CD8-positive, alpha-beta memory T cell (primary cell): ENCODE results near the gene CRISPLD2. TPM values are rescaled to one million over a fixed set of nuclear protein-coding genes. Genes with fewer than 3 reads are reported as not detected.

Experiments used
- CTCF ChIA-PET: fragments of 350-600 bp; sonication (Branson Sonifier 250); formaldehyde crosslinking; loops from one replicate; lab custom pipeline; 2021; ENCODE audit warnings: antibody characterized with exemption; lab: Charles Lee
- POLR2A ChIA-PET: fragments of 350-600 bp; sonication (Branson Sonifier 250); formaldehyde crosslinking; loops from one replicate; lab custom pipeline; 2021; ENCODE audit warnings: antibody characterized with exemption; lab: Charles Lee
- DNase-seq, 5 donors: peaks; one replicate each; pipeline versions ENCODE4 v3.0.0 to v3.0.0-alpha.2; 2020 to 2022; ENCODE audit warnings: mixed read lengths in 1 of 5
- H3K27ac ChIP-seq: one replicate; pipeline ENCODE4 v1.7.0; 2013; ENCODE audit warnings: low read depth, mild to moderate bottlenecking, low read length, moderate library complexity
- H3K27me3 ChIP-seq: 2 replicates; pipeline ENCODE4 v1.7.0; 2013; ENCODE audit warnings: low read length, mild to moderate bottlenecking; ENCODE audit not compliant: insufficient read depth, poor library complexity, severe bottlenecking
- H3K36me3 ChIP-seq: 2 replicates; pipeline ENCODE4 v1.7.0; 2013; ENCODE audit warnings: mild to moderate bottlenecking, low read length, moderate library complexity; ENCODE audit not compliant: insufficient read depth
- H3K4me1 ChIP-seq: 2 replicates; pipeline ENCODE4 v1.7.0; 2013; ENCODE audit warnings: mild to moderate bottlenecking, low read length, moderate library complexity; ENCODE audit not compliant: insufficient read depth
- H3K4me3 ChIP-seq: 2 replicates; pipeline ENCODE4 v1.7.0; 2013; ENCODE audit warnings: mild to moderate bottlenecking, low read length
- H3K9me3 ChIP-seq: 2 replicates; pipeline ENCODE4 v1.7.0; 2013; ENCODE audit warnings: mild to moderate bottlenecking, low read length
- H3K27ac Mint-ChIP-seq, 8 donors: one replicate each; pipeline ENCODE4 v1.8.0; 2020 to 2021; ENCODE audit warnings: mixed read lengths in 8 of 8, mild to moderate bottlenecking in 6 of 8, inconsistent platforms in 3 of 8, moderate library complexity in 3 of 8
- H3K27me3 Mint-ChIP-seq, 2 donors: one replicate each; pipeline ENCODE4 v1.8.0; 2020 to 2021; ENCODE audit warnings: mixed read lengths in 2 of 2, mild to moderate bottlenecking in 1 of 2, moderate library complexity in 1 of 2
- H3K36me3 Mint-ChIP-seq, 3 donors: one replicate each; pipeline ENCODE4 v1.8.0; 2020 to 2021; ENCODE audit warnings: mixed read lengths in 3 of 3, inconsistent platforms in 1 of 3, mild to moderate bottlenecking in 1 of 3
- H3K4me1 Mint-ChIP-seq, 3 donors: one replicate each; pipeline ENCODE4 v1.8.0; 2020 to 2021; ENCODE audit warnings: mixed read lengths in 3 of 3, inconsistent platforms in 1 of 3, mild to moderate bottlenecking in 1 of 3
- H3K4me3 Mint-ChIP-seq, 7 donors: one replicate each; pipeline ENCODE4 v1.8.0; 2020 to 2021; ENCODE audit warnings: mixed read lengths in 7 of 7, mild to moderate bottlenecking in 6 of 7, moderate library complexity in 4 of 7, inconsistent platforms in 2 of 7
- H3K9me3 Mint-ChIP-seq, 5 donors: one replicate each; pipeline ENCODE4 v1.8.0; 2020 to 2022; ENCODE audit warnings: mixed read lengths in 5 of 5, mild to moderate bottlenecking in 3 of 5, moderate library complexity in 2 of 5, inconsistent platforms in 1 of 5
- polyA plus RNA-seq: library from polyadenylated mRNA; unstranded; fragments of 300-500 nt; fragmentation: Illumina TruSeq; gene quantifications from one replicate; pipeline ENCODE4 v1.2.3, GENCODE V29; 2021
- total RNA-seq, 2 experiments: library from RNA; stranded (reverse); gene quantifications; one replicate each; pipeline ENCODE4 v1.2.3, GENCODE V29; 2021

CRISPLD2 gene
- total and polyA plus RNA-seq, 3 experiments from 2014 or later, result 0.04 to 0.05 TPM; not detected in 1

- Mint-ChIP-seq H3K27ac (peak overlapping the region in 1 of 8 donors; percentile 40), H3K4me1 (peaks cover 0 to under 1% (median 0%) of the 10 kb centered on the region in 3 donors), H3K36me3 (no peaks in the 10 kb centered on the region), H3K9me3 (peaks cover 0 to 1% (median 0%) of the 10 kb centered on the region in 5 donors), H3K4me3 (no peak overlapping the region), H3K27me3 (peaks cover 4 to 10% of the 10 kb centered on the region in 2 donors)
- no peaks in the 10 kb centered on the region for H3K27me3 ChIP-seq
- ChIA-PET CTCF (interaction anchor here (0.6 to 1.0 kb wide), 2 partner anchors 42 to 46 kb away, joined by 3 to 6 read pairs; no protein-coding TSS in a partner anchor), POLR2A (no interaction called here)
- no peaks in the 10 kb centered on the region for H3K4me1 ChIP-seq
- H3K36me3 ChIP-seq, result no peaks in the 10 kb centered on the region
- no peak overlapping the region for H3K4me3 ChIP-seq
- H3K27ac ChIP-seq, result no peak overlapping the region
- no peak for DNase-seq
- H3K9me3 ChIP-seq, result no peaks in the 10 kb centered on the region
Measured at GRCh38 chr16:84924331-84925091, 104.7 kb downstream of the CRISPLD2 start.

- Mint-ChIP-seq H3K27ac (no peak overlapping the region), H3K4me3 (no peak overlapping the region), H3K36me3 (no peaks in the 10 kb centered on the region), H3K27me3 (peaks cover 4 to 8% of the 10 kb centered on the region in 2 donors), H3K4me1 (peaks cover 0 to 2% (median 0%) of the 10 kb centered on the region in 3 donors), H3K9me3 (peaks cover 0 to 1% (median 0%) of the 10 kb centered on the region in 5 donors)
- peak; percentile 43 to 73 (median 52) for DNase-seq
- Histone ChIP-seq H3K4me3 (no peak overlapping the region), H3K9me3 (no peaks in the 10 kb centered on the region), H3K27ac (no peak overlapping the region), H3K36me3 (no peaks in the 10 kb centered on the region), H3K4me1 (peaks cover 1% of the 10 kb centered on the region), H3K27me3 (no peaks in the 10 kb centered on the region)
- CTCF ChIA-PET, result interaction anchor here (0.8 to 1.0 kb wide), 2 partner anchors 27 to 45 kb away, joined by 3 to 6 read pairs; no protein-coding TSS in a partner anchor
- POLR2A ChIA-PET, result no interaction called here
Measured at GRCh38 chr16:84925092-84925772, 105.4 kb downstream of the CRISPLD2 start.

GRCh38 chr16:84925773-84926372, 106.1 kb downstream of the CRISPLD2 start:
- POLR2A ChIA-PET, result no interaction called here
- no peak overlapping the region for H3K27ac Mint-ChIP-seq
- no peak for DNase-seq
- peaks cover 0 to 2% (median 0%) of the 10 kb centered on the region in 3 donors for H3K4me1 Mint-ChIP-seq
- H3K27me3 Mint-ChIP-seq, result peaks cover 2 to 4% of the 10 kb centered on the region in 2 donors
- Histone ChIP-seq H3K4me1 (peaks cover 4% of the 10 kb centered on the region), H3K27ac (no peak overlapping the region), H3K9me3 (no peaks in the 10 kb centered on the region), H3K36me3 (no peaks in the 10 kb centered on the region), H3K4me3 (no peak overlapping the region), H3K27me3 (no peaks in the 10 kb centered on the region)
- CTCF ChIA-PET, result interaction anchor here (0.7 to 0.8 kb wide), 2 partner anchors 16 to 26 kb away, joined by 3 read pairs; no protein-coding TSS in a partner anchor
- H3K36me3 Mint-ChIP-seq, result no peaks in the 10 kb centered on the region
- H3K4me3 Mint-ChIP-seq, result no peak overlapping the region
- peaks cover 0 to 1% (median 0%) of the 10 kb centered on the region in 5 donors for H3K9me3 Mint-ChIP-seq

- peaks cover 0 to 2% (median 0%) of the 10 kb centered on the region in 3 donors for H3K4me1 Mint-ChIP-seq
- H3K4me1 ChIP-seq, result peaks cover 4% of the 10 kb centered on the region
- no peak for DNase-seq
- no peaks in the 10 kb centered on the region for H3K36me3 ChIP-seq
- CTCF ChIA-PET, result interaction anchor here (0.7 to 0.8 kb wide), 2 partner anchors 15 to 25 kb away, joined by 3 read pairs; no protein-coding TSS in a partner anchor
- no peaks in the 10 kb centered on the region for H3K27me3 ChIP-seq
- no peak overlapping the region for H3K4me3 ChIP-seq
- no peaks in the 10 kb centered on the region for H3K36me3 Mint-ChIP-seq
- H3K9me3 Mint-ChIP-seq, result peaks cover 0 to 1% (median 0%) of the 10 kb centered on the region in 5 donors
- POLR2A ChIA-PET, result no interaction called here
- H3K27me3 Mint-ChIP-seq, result peaks cover 0 to 4% of the 10 kb centered on the region in 2 donors
- H3K9me3 ChIP-seq, result no peaks in the 10 kb centered on the region
- no peak overlapping the region for H3K27ac ChIP-seq
- no peak overlapping the region for H3K27ac Mint-ChIP-seq
- H3K4me3 Mint-ChIP-seq, result no peak overlapping the region
Measured at GRCh38 chr16:84926462-84926861, 106.7 kb downstream of the CRISPLD2 start.

GRCh38 chr16:84927621-84928591, 108.1 kb downstream of the CRISPLD2 start:
- DNase-seq, result no peak
- Mint-ChIP-seq H3K36me3 (no peaks in the 10 kb centered on the region), H3K27me3 (peaks cover 0 to 4% of the 10 kb centered on the region in 2 donors), H3K4me3 (no peak overlapping the region), H3K9me3 (peaks cover 0 to 1% (median 0%) of the 10 kb centered on the region in 5 donors), H3K4me1 (peaks cover 0 to 2% (median 0%) of the 10 kb centered on the region in 3 donors), H3K27ac (peak overlapping the region in 1 of 8 donors; percentile 65)
- ChIA-PET CTCF (no interaction called here), POLR2A (no interaction called here)
- Histone ChIP-seq H3K4me1 (peaks cover 4% of the 10 kb centered on the region), H3K36me3 (no peaks in the 10 kb centered on the region), H3K9me3 (no peaks in the 10 kb centered on the region), H3K4me3 (no peak overlapping the region), H3K27ac (no peak overlapping the region), H3K27me3 (no peaks in the 10 kb centered on the region)

GRCh38 chr16:84928679-84929420, 109.1 kb downstream of the CRISPLD2 start:
- no peaks in the 10 kb centered on the region for H3K27me3 ChIP-seq
- Mint-ChIP-seq H3K36me3 (no peaks in the 10 kb centered on the region), H3K4me1 (peaks cover 0 to 2% (median 0%) of the 10 kb centered on the region in 3 donors)

More at GRCh38 chr16:84928679-84929420, 109.1 kb downstream of the CRISPLD2 start:
- POLR2A ChIA-PET, result no interaction called here
- DNase-seq, result no peak
- CTCF ChIA-PET, result interaction anchor here (1.2 kb wide), 1 partner anchor 23 kb away, joined by 5 read pairs; no protein-coding TSS in a partner anchor
- H3K4me3 Mint-ChIP-seq, result no peak overlapping the region
- peaks cover 0 to 4% of the 10 kb centered on the region in 2 donors for H3K27me3 Mint-ChIP-seq
- peaks cover 4% of the 10 kb centered on the region for H3K4me1 ChIP-seq
- H3K9me3 ChIP-seq, result no peaks in the 10 kb centered on the region
- no peaks in the 10 kb centered on the region for H3K36me3 ChIP-seq
- H3K9me3 Mint-ChIP-seq, result peaks cover 0 to 1% (median 0%) of the 10 kb centered on the region in 5 donors
- no peak overlapping the region for H3K4me3 ChIP-seq
- H3K27ac Mint-ChIP-seq, result peak overlapping the region in 4 of 8 donors; percentile 38 to 56 (median 50)
- no peak overlapping the region for H3K27ac ChIP-seq
